GM12878 (cell line): ENCODE data around the gene PSMD11. TPM values are rescaled to one million over a fixed set of nuclear protein-coding genes. Genes with fewer than 3 reads are reported as not detected.
A peak's percentile ranks its signal among the peaks of the same experiment; 100 is the strongest.

Source experiments
- CREB1 ChIP-seq: IDR thresholded peaks from 2 replicates; pipeline ENCODE4 v1.6.1; 2012; ENCODE audit warnings: low read depth, mild to moderate bottlenecking, inconsistent platforms
- E2F4 ChIP-seq: IDR thresholded peaks from 2 replicates; pipeline ENCODE4 v1.6.1; 2012; ENCODE audit warnings: low read depth, low read length, improper control_type of control experiment
- E2F8 ChIP-seq: fragments of 450-650 bp; IDR thresholded peaks from 2 replicates; pipeline ENCODE4 v1.6.1; 2018; ENCODE audit warnings: mild to moderate bottlenecking, low read depth, moderate library complexity; ENCODE audit not compliant: partially characterized antibody
- EGR1 ChIP-seq, 2 experiments: IDR thresholded peaks; 1 replicate in 1 of 2; 2 replicates in 1 of 2; pipeline ENCODE4 v1.6.1; 2011 to 2012; ENCODE audit warnings: low read depth in 2 of 2, low read length in 2 of 2, borderline replicate concordance in 1 of 2, mild to moderate bottlenecking in 1 of 2, moderate library complexity in 1 of 2
- EP300 ChIP-seq, 2 experiments: fragments of 150-350 bp in 1 of 2; IDR thresholded peaks; 2 replicates each; pipeline ENCODE4 v1.6.1; 2011 to 2012; ENCODE audit warnings: low read depth in 2 of 2, low read length in 2 of 2, borderline replicate concordance in 1 of 2, improper control_type of control experiment in 1 of 2, inconsistent platforms in 1 of 2; ENCODE audit not compliant: control insufficient read depth in 1 of 2
- ESRRA ChIP-seq: IDR thresholded peaks from 2 replicates; pipeline ENCODE4 v1.6.1; 2012; ENCODE audit warnings: mild to moderate bottlenecking, low read length, improper control_type of control experiment
- HDAC6 ChIP-seq: fragments of 200-600 bp; sonication (generic); IDR thresholded peaks from one replicate; pipeline ENCODE4 v1.8.0; 2017; ENCODE audit warnings: antibody characterized with exemption; ENCODE audit not compliant: unreplicated experiment
- NFXL1 ChIP-seq: fragments of 450-650 bp; IDR thresholded peaks from 2 replicates; pipeline ENCODE4 v1.6.1; 2017; ENCODE audit warnings: antibody characterized with exemption, mild to moderate bottlenecking, borderline replicate concordance
- NFYA ChIP-seq: IDR thresholded peaks from 2 replicates; pipeline ENCODE4 v1.6.1; 2011; ENCODE audit warnings: low read depth, mild to moderate bottlenecking, low read length, improper control_type of control experiment, borderline replicate concordance
- NFYB ChIP-seq: IDR thresholded peaks from 2 replicates; pipeline ENCODE4 v1.6.1; 2011; ENCODE audit warnings: low read depth, mild to moderate bottlenecking, low read length, improper control_type of control experiment, moderate library complexity; ENCODE audit not compliant: insufficient read depth
- NKRF ChIP-seq: fragments of 450-650 bp; conservative IDR thresholded peaks from 2 replicates; pipeline ENCODE4 v1.6.1; 2017; ENCODE audit warnings: mild to moderate bottlenecking, moderate library complexity
- POLR2AphosphoS2 ChIP-seq: IDR thresholded peaks from 2 replicates; pipeline ENCODE4 v1.6.1; 2011; ENCODE audit warnings: low read depth, mild to moderate bottlenecking, low read length, improper control_type of control experiment, moderate library complexity
- RELA ChIP-seq: fragments of 450-650 bp; IDR thresholded peaks from 2 replicates; pipeline ENCODE4 v1.8.0; 2014; ENCODE audit warnings: borderline replicate concordance; ENCODE audit not compliant: partially characterized antibody
- SIX5 ChIP-seq: IDR thresholded peaks from 2 replicates; pipeline ENCODE4 v1.6.1; 2011; ENCODE audit warnings: mild to moderate bottlenecking, low read depth, low read length, moderate library complexity; ENCODE audit not compliant: severe bottlenecking
- TBL1XR1 ChIP-seq: IDR thresholded peaks from 2 replicates; pipeline ENCODE4 v1.6.1; 2012; ENCODE audit warnings: low read depth, low read length, improper control_type of control experiment
- ZNF274 ChIP-seq: IDR thresholded peaks from one replicate; pipeline ENCODE4 v1.8.0; 2011; ENCODE audit not compliant: insufficient read length, insufficient read depth
- polyA plus RNA-seq, 11 experiments: library from polyadenylated mRNA; depleted of rRNA in 4 of 11; unstranded in 6 of 11; stranded (reverse) in 5 of 11; fragments of >200 nt; fragmentation: Nextera tagmentation in 4 of 11; fragmentation: Illumina TruSeq in 1 of 11; extraction: Ambion mirVana in 4 of 11; extraction: Trizol in 1 of 11; gene quantifications; 1 replicate in 1 of 11; 2 replicates in 10 of 11; pipeline versions ENCODE4 v1.2.1 to v1.2.3, GENCODE V29; 2011 to 2016; ENCODE audit warnings: inconsistent platforms in 2 of 11, missing spikeins in 2 of 11, low read depth in 1 of 11
- total RNA-seq, 4 experiments: library from RNA; depleted of rRNA in 3 of 4; stranded (reverse); fragments of >200 nt in 3 of 4; fragmentation: Illumina TruSeq in 1 of 4; extraction: Trizol in 1 of 4; gene quantifications; 2 replicates each; pipeline versions ENCODE4 v1.2.1 to v1.2.3, GENCODE V29; 2013 to 2021

Gene PSMD11
- total and polyA plus RNA-seq, 10 of the 15 experiments (the other 5 are each of a cell fraction or from before 2014, with no cell fraction given) = 84.1 to 319 (median 120) TPM

GRCh38 chr17:32503251-32504165 is 59.2 kb downstream of the PSMD11 start (continued):
- TF ChIP-seq NFXL1 (no peak), TBL1XR1 (peak; percentile 90; the same call in 1 of the 2 replicates), E2F8 (no peak), NFYA (no peak), ZNF274 (no peak), E2F4 (no peak), HDAC6 (no peak), RELA (no peak), POLR2AphosphoS2 (no peak; the same call in 1 of the 2 replicates), CREB1 (peak; percentile 79), NFYB (0 out of 2 replicates have a peak, but pooled peaks have one; percentile 32), EP300 (IDR thresholded peaks at IDR 0.05; ENCODE audit: borderline replicate concordance in 1 of 2, control insufficient read depth in 1 of 2, low read depth in 2 of 2, low read length in 2 of 2) (peak; percentile 92 to 94), NKRF (no peak), ESRRA (no peak), EGR1 (IDR thresholded peaks at IDR 0.05; ENCODE audit: borderline replicate concordance in 1 of 2, low read depth in 2 of 2, low read length in 2 of 2) (no peak), SIX5 (no peak)
